HG02588 (cell line): ENCODE results near the gene CD96.
"Not testable (repeated sequence)": the region's sequence is repeated elsewhere in the genome, so short reads cannot be mapped to it uniquely, and the experiment has no call there.

Experiments
- ATAC-seq: cut with Tn5 transposase; IDR thresholded peaks from one replicate; pipeline ENCODE4 v1.9.1; 2021; ENCODE audit warnings: mild to moderate bottlenecking, moderate library complexity; ENCODE audit not compliant: unreplicated experiment

The CD96 gene

DNA sequence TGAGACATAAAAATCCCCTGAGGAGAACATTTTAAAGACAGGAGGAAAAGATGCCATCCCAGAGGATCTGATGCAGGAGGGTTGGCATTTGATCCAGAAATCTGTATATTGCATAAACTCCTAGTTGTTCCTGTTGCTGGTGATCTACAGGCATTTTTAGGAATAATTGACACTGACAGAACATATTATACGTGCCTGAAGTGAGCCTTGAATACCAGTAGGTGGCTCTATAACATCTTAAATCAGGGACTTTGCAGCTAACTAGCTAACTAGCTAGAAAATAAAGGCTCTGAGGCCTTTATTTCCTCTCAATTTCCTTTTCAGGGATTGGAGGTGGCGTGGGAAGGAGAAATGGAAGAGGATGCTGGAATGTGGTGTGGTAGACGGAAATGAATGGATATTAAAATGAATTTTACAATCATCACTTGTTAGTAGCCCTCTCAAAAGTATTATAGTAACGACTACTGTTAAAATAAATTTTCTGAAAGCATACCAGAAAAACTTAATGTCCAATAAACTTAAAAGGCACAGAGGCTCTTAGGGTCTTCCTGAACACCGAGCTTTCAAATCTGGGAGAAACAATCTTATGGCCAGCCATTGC lies 127.0 kb downstream of the CD96 start:
- ATAC-seq = peak; percentile 41

DNA sequence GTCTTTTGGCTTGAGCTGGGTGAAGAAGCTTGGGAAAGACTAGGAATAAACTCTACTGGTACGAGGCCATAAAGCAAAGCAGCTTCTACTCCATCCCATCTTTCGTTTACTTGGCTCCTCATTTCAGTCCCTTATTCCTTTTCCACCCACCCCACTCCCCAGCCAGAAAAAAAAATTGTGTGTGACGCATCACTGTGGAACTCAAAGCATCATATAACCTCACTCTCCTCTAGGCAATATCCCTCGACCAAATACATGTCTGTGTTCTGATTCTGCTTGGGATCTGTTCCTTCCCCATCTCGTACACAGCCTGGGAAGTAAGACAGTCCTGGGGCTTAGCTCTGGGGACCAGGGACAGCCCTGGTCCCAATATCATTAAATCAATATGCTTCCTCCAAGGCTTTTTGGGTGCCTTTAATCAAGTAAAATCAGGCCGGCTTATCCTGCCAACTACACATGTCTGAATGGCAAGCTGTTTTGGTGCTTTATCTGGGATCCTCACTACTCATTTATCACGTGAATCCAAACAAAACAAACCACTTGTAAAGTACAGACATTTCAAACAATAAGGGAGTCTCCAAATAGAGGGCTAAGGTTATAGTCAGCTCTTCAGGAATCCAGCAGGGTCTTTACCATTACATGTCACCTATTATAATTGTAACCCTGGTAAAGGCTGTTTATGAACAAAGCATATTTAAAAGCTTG lies 128.1 kb downstream of the CD96 start:
- ATAC-seq = no peak

GRCh38 chr3:111672461-111672860 lies 130.5 kb downstream of the CD96 start:
- not testable (repeated sequence) for ATAC-seq

- no peak for ATAC-seq
Observed at GRCh38 chr3:111675846-111676210, 133.8 kb downstream of the CD96 start.

- ATAC-seq = peak; percentile 16
Observed at GRCh38 chr3:111676211-111677006, 134.4 kb downstream of the CD96 start.

DNA sequence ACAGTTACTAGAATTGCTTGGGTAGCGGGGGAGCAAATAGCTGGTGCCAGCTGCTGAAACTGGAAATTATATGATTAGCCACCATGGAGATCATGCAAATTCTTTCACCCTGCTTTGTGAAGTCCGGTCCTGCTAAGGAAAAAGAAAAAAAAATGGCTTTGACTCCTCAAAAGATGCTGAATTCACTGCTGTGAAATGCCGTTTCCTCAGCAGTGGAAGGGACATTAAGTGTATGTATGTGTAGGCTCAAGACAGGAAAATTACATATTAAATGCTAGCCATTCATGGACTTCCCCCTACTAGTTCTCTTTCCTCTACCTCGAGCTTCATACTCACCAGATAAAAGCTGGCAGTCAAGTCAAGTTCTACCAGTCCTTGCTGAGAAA lies 135.0 kb downstream of the CD96 start:
- ATAC-seq = no peak

DNA sequence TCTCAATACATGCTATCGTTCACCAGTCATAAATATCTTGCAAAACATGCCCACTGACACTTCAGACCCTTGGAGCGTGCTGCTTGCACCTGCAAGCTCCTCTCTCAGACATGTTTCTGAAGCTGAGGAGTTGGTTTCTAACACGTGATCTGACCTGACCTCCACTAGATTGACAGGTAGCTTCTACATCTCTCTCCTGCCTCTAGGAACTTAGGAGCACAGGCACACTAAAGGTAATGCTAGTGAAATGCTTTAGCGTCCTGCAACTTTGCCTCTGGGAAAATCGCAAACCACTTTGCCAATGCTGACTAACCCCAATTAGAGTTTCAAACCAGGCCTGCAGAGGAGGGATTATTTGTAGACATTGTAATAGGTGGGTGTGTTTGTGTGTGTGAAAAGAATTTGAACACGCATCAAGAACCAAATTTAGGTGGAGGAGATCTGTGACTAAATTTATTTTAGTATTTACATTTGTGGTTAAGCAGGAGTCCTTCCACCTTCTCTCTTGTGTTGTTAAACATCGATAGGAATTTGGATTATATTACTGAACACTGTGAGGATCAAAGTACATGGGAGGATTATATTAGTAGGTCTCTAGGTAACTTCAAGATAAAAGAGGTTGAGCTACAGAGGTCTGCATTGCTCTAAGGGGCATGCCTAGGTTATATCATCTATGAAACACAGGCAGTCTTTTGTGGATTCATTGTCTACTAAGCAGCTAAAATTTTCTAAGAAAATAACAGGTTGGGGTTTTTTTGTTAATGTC lies 139.8 kb downstream of the CD96 start:
- no peak for ATAC-seq

DNA sequence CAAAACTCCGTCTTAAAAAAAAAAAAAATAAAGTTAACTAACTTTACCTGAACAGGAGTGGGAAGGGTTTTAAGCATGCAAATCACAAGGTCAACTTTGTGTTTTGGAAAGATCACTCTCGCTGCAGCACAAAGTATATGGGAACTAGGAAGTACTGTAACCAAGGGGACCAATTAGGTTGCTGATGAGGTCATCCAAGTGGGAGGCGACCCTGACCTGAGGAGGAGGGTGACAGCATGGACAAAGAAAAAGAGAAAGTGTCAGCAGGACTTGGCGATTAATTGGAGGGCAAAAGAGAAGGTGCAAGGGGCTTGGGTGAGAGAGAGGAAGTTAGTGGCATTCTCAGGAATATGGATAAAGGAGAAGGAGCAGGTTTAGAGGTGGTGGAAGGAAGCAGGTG lies 142.6 kb downstream of the CD96 start:
- no peak for ATAC-seq

GRCh38 chr3:111688190-111688800 lies 146.3 kb downstream of the CD96 start:
- ATAC-seq = no peak

- peak; percentile 91 for ATAC-seq
Observed at GRCh38 chr3:111690242-111690641, 148.2 kb downstream of the CD96 start.

- ATAC-seq = no peak
Observed at GRCh38 chr3:111691293-111691909, 149.4 kb downstream of the CD96 start.

DNA sequence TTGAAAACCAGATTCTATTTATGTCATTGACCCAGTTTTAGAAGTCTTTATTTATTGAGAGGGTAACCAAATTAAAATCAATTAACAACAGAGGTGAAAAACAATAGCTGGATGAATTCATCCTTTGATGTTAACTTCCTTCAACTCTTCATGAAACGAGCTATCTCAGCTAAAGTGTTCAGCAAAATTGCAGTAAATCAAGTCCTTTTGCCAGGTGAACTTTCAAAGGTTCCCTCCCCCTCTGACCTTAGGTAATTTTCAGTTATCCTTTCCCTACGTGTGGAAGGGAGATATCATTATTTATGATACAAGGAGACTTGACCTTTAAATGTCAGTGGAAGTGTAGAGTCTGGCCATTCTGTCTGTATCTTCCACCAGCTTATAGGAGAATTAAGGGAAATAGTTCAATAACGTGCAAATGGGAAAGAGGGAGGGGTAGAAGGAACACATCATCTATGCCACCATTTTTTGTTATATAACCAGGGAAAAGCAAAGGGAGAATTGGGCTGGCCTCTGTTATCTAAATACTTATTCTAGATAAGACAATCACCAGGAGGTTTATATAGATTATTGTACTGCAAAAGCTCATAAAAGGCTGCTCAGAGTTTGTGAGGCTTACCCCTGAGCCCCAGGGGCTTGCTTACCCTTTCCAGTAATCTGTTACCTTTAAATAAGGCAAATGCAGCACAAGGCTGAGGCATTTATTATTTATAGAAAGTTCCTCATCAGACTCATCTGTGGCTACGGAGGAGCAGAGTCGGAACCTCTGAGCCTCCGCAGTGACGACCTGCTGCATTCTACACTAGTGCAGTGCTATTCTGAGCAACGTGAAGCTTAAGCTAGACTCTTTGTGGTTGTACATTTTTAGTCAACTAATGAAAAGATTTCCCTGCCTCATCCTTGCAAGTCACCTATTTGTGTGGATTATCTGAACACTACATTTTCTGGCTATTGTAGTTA lies 150.9 kb downstream of the CD96 start:
- peak; percentile 46 for ATAC-seq

DNA sequence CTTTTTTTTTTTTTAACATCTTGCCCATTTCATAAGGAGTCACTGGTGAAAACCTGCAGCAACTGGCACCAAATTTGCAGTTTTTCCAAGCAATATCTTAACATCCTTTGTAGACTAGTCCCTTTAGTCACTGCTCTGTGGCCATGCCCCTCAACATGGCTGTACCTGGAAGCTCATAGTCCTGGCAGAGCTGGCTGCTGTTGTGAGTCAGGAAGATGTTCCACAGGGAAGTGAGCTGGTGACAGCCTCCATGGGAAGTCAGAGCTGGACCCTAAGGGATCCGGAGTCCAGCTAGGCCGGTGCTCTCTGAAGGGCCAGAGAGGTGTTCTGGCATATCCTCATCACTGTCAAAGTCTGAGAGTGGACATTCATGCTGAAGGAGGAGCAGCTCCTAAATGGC lies 152.5 kb downstream of the CD96 start:
- ATAC-seq = no peak

- no peak for ATAC-seq
Observed at GRCh38 chr3:111695636-111696117, 153.7 kb downstream of the CD96 start.

DNA sequence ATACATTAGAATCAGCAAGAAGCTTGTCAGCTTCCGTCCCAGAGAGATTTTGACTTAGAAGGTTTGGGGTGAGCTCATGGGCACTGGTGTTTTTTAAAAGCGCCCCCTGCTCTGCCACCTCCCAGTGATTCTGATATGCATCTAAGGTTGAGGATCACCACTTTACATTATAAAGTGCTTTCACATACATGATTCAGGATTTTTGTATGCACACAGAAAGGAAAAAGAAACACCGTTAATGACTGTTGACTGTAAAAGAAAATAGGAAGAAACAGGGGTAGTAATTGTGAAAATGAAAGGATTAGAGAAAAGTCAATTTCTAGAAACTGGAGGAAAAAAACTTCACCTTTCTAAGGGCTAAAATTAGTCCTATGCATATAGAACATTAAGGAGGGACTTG lies 158.1 kb downstream of the CD96 start:
- peak; percentile 44 for ATAC-seq

DNA sequence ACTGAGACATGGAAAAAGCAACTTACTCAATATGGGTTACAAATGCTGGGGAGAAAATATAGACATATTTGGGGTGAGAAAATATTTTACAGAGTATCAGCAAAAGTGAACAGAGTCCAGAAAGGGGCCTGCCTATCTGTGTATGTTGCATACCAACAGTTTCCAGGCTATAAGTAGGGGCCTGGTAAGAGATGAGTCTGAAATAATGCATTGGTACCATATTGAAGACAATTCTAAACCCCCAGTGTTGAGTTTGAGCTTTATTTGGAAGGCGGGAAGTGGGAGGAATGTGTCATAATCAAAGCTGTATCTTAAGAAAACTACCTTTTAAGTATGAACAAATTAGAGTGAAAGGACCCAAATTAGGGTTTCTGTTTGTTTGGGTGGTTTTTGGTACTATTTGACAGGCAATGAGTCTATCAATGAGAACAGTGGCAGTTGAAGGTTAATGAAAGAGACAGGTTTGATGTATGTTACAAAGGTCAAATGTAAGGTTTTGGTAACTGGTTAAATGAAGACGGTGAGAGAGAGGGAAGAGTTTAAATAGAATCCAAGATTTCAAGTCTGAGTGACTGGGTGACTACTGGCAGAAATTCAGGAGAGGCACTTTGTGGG lies 159.4 kb downstream of the CD96 start:
- no peak for ATAC-seq
